Astrocyte (in vitro differentiated cells and primary cell): Measurements from ENCODE around the gene ZZZ3.

Source experiments
- EZH2 ChIP-seq: IDR thresholded peaks from 2 replicates; pipeline ENCODE4 v1.6.1; 2012; ENCODE audit warnings: mild to moderate bottlenecking, low read length, inconsistent platforms; ENCODE audit not compliant: insufficient read depth
- TF ChIP-seq, protein P1 (sequence below): IDR thresholded peaks from 2 replicates; pipeline ENCODE4 v1.5.1; 2011; ENCODE audit warnings: low read depth, mild to moderate bottlenecking, inconsistent platforms, low read length, moderate library complexity; ENCODE audit not compliant: insufficient read depth

DNA sequence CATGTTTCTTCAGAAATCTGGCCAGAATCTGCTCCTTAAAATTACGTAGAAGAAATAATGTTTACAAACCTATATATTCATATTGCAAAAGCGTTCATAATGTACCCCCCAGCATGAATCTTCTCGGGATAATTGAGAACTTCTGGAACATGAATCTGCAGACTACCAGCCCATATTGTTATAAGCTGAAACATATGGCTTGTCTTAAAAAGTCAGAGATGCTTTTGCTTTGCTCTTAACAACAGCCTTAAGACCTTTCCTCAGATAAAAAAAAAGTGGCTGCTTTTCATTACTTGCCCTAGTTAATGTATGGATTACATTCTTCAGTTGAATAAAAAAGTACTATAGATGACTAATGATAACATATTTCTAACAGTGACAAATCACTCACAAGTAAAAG is 15.0 kb upstream of the ZZZ3 start:
- TF ChIP-seq, protein P1, sequence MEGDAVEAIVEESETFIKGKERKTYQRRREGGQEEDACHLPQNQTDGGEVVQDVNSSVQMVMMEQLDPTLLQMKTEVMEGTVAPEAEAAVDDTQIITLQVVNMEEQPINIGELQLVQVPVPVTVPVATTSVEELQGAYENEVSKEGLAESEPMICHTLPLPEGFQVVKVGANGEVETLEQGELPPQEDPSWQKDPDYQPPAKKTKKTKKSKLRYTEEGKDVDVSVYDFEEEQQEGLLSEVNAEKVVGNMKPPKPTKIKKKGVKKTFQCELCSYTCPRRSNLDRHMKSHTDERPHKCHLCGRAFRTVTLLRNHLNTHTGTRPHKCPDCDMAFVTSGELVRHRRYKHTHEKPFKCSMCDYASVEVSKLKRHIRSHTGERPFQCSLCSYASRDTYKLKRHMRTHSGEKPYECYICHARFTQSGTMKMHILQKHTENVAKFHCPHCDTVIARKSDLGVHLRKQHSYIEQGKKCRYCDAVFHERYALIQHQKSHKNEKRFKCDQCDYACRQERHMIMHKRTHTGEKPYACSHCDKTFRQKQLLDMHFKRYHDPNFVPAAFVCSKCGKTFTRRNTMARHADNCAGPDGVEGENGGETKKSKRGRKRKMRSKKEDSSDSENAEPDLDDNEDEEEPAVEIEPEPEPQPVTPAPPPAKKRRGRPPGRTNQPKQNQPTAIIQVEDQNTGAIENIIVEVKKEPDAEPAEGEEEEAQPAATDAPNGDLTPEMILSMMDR: no peak
- no peak for TF ChIP-seq EZH2
